SHP77 (cell line): ENCODE data around the gene AKR1C3.
A peak's percentile ranks its signal among the peaks of the same experiment; 100 is the strongest.
"Not testable (repeated sequence)": the region's sequence is repeated elsewhere in the genome, so short reads cannot be mapped to it uniquely, and the experiment has no call there.

Experiments
- DNase-seq, 2 experiments: peaks; one replicate each; lab custom pipeline; 2025; lab: John Stamatoyannopoulos, UW

AKR1C3 gene

GRCh38 chr10:5088703-5089261 is 5.4 kb upstream of the AKR1C3 start:
- no peak for DNase-seq

GRCh38 chr10:5089865-5090264 is 4.3 kb upstream of the AKR1C3 start:
- peak; percentile 83 to 93 for DNase-seq

GRCh38 chr10:5090551-5090950 is 3.7 kb upstream of the AKR1C3 start:
- DNase-seq = no peak

- DNase-seq = no peak
Measured at GRCh38 chr10:5091196-5091595, 3.0 kb upstream of the AKR1C3 start.

- no peak for DNase-seq
Measured at GRCh38 chr10:5092375-5092774, 1.8 kb upstream of the AKR1C3 start.

GRCh38 chr10:5092848-5093790 is 1.1 kb upstream of the AKR1C3 start:
- no peak for DNase-seq

- no peak for DNase-seq
Measured at GRCh38 chr10:5095687-5096086, 1.5 kb downstream of the AKR1C3 start.

GRCh38 chr10:5096108-5096507 is 1.9 kb downstream of the AKR1C3 start:
- DNase-seq = no peak

- not testable (repeated sequence) for DNase-seq
Measured at GRCh38 chr10:5102479-5102878, 8.3 kb downstream of the AKR1C3 start.

- no peak for DNase-seq
Measured at GRCh38 chr10:5103481-5103880, 9.3 kb downstream of the AKR1C3 start.

- no peak for DNase-seq
Measured at GRCh38 chr10:5105626-5106025, 11.4 kb downstream of the AKR1C3 start.

- no peak for DNase-seq
Measured at GRCh38 chr10:5106553-5106952, 12.3 kb downstream of the AKR1C3 start.

- no peak for DNase-seq
Measured at GRCh38 chr10:5107860-5108526, 13.8 kb downstream of the AKR1C3 start.

- no peak for DNase-seq
Measured at GRCh38 chr10:5108658-5109416, 14.6 kb downstream of the AKR1C3 start.

- not testable (repeated sequence) for DNase-seq
Measured at GRCh38 chr10:5109861-5110260, 15.6 kb downstream of the AKR1C3 start.

- no peak for DNase-seq
Measured at GRCh38 chr10:5116621-5117020, 22.4 kb downstream of the AKR1C3 start.

- DNase-seq = no peak
Measured at GRCh38 chr10:5117026-5117425, 22.8 kb downstream of the AKR1C3 start.

- DNase-seq = not testable (repeated sequence)
Measured at GRCh38 chr10:5119997-5120396, 25.8 kb downstream of the AKR1C3 start.

GRCh38 chr10:5123886-5124285 is 29.7 kb downstream of the AKR1C3 start:
- DNase-seq = no peak

- DNase-seq = no peak
Measured at GRCh38 chr10:5125315-5126044, 31.3 kb downstream of the AKR1C3 start.

GRCh38 chr10:5135581-5135980 is 41.4 kb downstream of the AKR1C3 start:
- no peak for DNase-seq
